GM23338 (cell line): Measurements from ENCODE around the gene MAP1S. TPM values are rescaled to one million over a fixed set of nuclear protein-coding genes. Genes with fewer than 3 reads are reported as not detected.

Source experiments
- ATAC-seq: fragments of 200-7000 bp; cut with Tn5 transposase; 3 replicates; pipeline ENCODE4 v1.9.1; 2020
- DNase-seq: peaks from one replicate; pipeline ENCODE4 v3.0.0-alpha.2; 2015; ENCODE audit warnings: low spot score
- H2AFZ ChIP-seq: fragments of 200-600 bp; sonication (generic); 2 replicates; pipeline ENCODE4 v1.8.0; 2016; ENCODE audit warnings: antibody characterized with exemption, mild to moderate bottlenecking, moderate library complexity
- H3F3A ChIP-seq: fragments of 200-600 bp; sonication (generic); replicated peaks from 2 replicates; pipeline ENCODE4 v1.8.0; 2017; ENCODE audit warnings: antibody characterized with exemption, mixed run types, low read depth
- H3K27ac ChIP-seq: fragments of 200-600 bp; sonication (generic); 2 replicates; pipeline ENCODE4 v1.6.1; 2016; ENCODE audit warnings: low read depth
- H3K27me3 ChIP-seq: fragments of 200-600 bp; sonication (generic); 2 replicates; pipeline ENCODE4 v1.8.0; 2016; ENCODE audit warnings: mild to moderate bottlenecking, mixed run types, moderate library complexity; ENCODE audit not compliant: insufficient read depth
- H3K36me3 ChIP-seq: fragments of 200-600 bp; sonication (generic); 2 replicates; pipeline ENCODE4 v1.8.0; 2016; ENCODE audit warnings: mild to moderate bottlenecking; ENCODE audit not compliant: insufficient read depth
- H3K4me1 ChIP-seq: fragments of 200-600 bp; sonication (generic); 2 replicates; pipeline ENCODE4 v1.8.0; 2016; ENCODE audit warnings: mild to moderate bottlenecking, moderate library complexity; ENCODE audit not compliant: insufficient read depth
- H3K4me2 ChIP-seq: fragments of 200-600 bp; sonication (generic); 2 replicates; pipeline ENCODE4 v1.7.1; 2017; ENCODE audit warnings: mixed run types
- H3K4me3 ChIP-seq: fragments of 200-600 bp; sonication (generic); 2 replicates; pipeline ENCODE4 v1.6.1; 2016; ENCODE audit warnings: mixed run types
- H3K79me2 ChIP-seq: fragments of 200-600 bp; sonication (generic); replicated peaks from 2 replicates; pipeline ENCODE4 v1.8.0; 2017; ENCODE audit warnings: mild to moderate bottlenecking; ENCODE audit not compliant: insufficient read depth
- H3K9me2 ChIP-seq: fragments of 200-600 bp; sonication (generic); 2 replicates; pipeline ENCODE4 v1.8.0; 2017; ENCODE audit not compliant: insufficient read depth
- H4K20me1 ChIP-seq: fragments of 200-600 bp; sonication (generic); replicated peaks from 2 replicates; pipeline ENCODE4 v1.8.0; 2017; ENCODE audit warnings: mild to moderate bottlenecking; ENCODE audit not compliant: insufficient read depth
- H3K27ac Mint-ChIP-seq: 2 replicates; pipeline ENCODE4 v1.8.0; 2020; ENCODE audit warnings: inconsistent platforms, mild to moderate bottlenecking, moderate library complexity, mixed read lengths
- H3K27me3 Mint-ChIP-seq: 3 replicates; pipeline ENCODE4 v1.8.0; 2022; ENCODE audit warnings: low read depth, mild to moderate bottlenecking, moderate library complexity, mixed read lengths, inconsistent platforms; ENCODE audit not compliant: insufficient read depth, poor library complexity
- H3K36me3 Mint-ChIP-seq: 3 replicates; pipeline ENCODE4 v1.8.0; 2021; ENCODE audit warnings: low read depth, mild to moderate bottlenecking, inconsistent platforms, moderate library complexity, mixed read lengths
- H3K4me1 Mint-ChIP-seq: 3 replicates; pipeline ENCODE4 v1.8.0; 2020; ENCODE audit warnings: mild to moderate bottlenecking, inconsistent platforms, mixed read lengths
- H3K4me3 Mint-ChIP-seq: 3 replicates; pipeline ENCODE4 v1.8.0; 2021; ENCODE audit warnings: moderate library complexity, mild to moderate bottlenecking, inconsistent platforms, mixed read lengths
- H3K9me3 Mint-ChIP-seq: 3 replicates; pipeline ENCODE4 v1.8.0; 2020; ENCODE audit warnings: moderate library complexity, mild to moderate bottlenecking, inconsistent platforms, mixed read lengths
- CREB1 ChIP-seq: fragments of 250-450 bp; sonication (Bioruptor Pico); IDR thresholded peaks from 2 replicates; pipeline ENCODE4 v1.5.0; 2020; ENCODE audit warnings: low read depth, mild to moderate bottlenecking, moderate library complexity
- CTCF ChIP-seq, 2 experiments: fragments of 200-600 bp in 1 of 2; sonication (generic) in 1 of 2; conservative IDR thresholded peaks; 2 replicates each; pipeline versions ENCODE4 v1.5.1 to v1.6.1; 2016 to 2017; ENCODE audit warnings: antibody characterized with exemption in 2 of 2, low read depth in 2 of 2, mild to moderate bottlenecking in 2 of 2, moderate library complexity in 1 of 2
- ETS1 ChIP-seq: IDR thresholded peaks from 2 replicates; pipeline ENCODE4 v1.6.1; 2016; ENCODE audit warnings: antibody characterized with exemption
- EZH2 ChIP-seq: fragments of 200-600 bp; sonication (generic); IDR thresholded peaks from one replicate; pipeline ENCODE4 v1.8.0; 2017; ENCODE audit warnings: antibody characterized with exemption, mild to moderate bottlenecking, low read depth; ENCODE audit not compliant: unreplicated experiment
- EZH2phosphoT487 ChIP-seq: fragments of 200-600 bp; sonication (generic); IDR thresholded peaks from one replicate; pipeline ENCODE4 v1.8.1; 2018; ENCODE audit warnings: antibody characterized with exemption; ENCODE audit not compliant: unreplicated experiment
- JUNB ChIP-seq: IDR thresholded peaks from one replicate; pipeline ENCODE4 v1.6.1; 2016; ENCODE audit warnings: antibody characterized with exemption; ENCODE audit not compliant: unreplicated experiment
- NANOG ChIP-seq: IDR thresholded peaks from 2 replicates; pipeline ENCODE4 v1.6.1; 2016; ENCODE audit warnings: antibody characterized with exemption, borderline replicate concordance
- POLR2AphosphoS5 ChIP-seq: IDR thresholded peaks from 2 replicates; pipeline ENCODE4 v1.6.1; 2016; ENCODE audit warnings: antibody characterized with exemption, low read depth
- REST ChIP-seq: IDR thresholded peaks from one replicate; pipeline ENCODE4 v1.6.1; 2018; ENCODE audit warnings: antibody characterized with exemption; ENCODE audit not compliant: unreplicated experiment
- STAT1 ChIP-seq: IDR thresholded peaks from one replicate; pipeline ENCODE4 v1.6.1; 2016; ENCODE audit warnings: antibody characterized with exemption; ENCODE audit not compliant: unreplicated experiment
- ZNF114 ChIP-seq: fragments of 250-450 bp; sonication (Bioruptor Pico); IDR thresholded peaks from 2 replicates; pipeline ENCODE4 v1.5.0; 2020; ENCODE audit warnings: mild to moderate bottlenecking, moderate library complexity
- ZNF331 ChIP-seq: fragments of 250-450 bp; sonication (Bioruptor Pico); IDR thresholded peaks from 2 replicates; pipeline ENCODE4 v1.5.0; 2020; ENCODE audit warnings: low read depth, mild to moderate bottlenecking, moderate library complexity
- ZNF462 ChIP-seq: fragments of 250-450 bp; sonication (Bioruptor Pico); IDR thresholded peaks from 2 replicates; pipeline ENCODE4 v1.5.0; 2020; ENCODE audit warnings: mild to moderate bottlenecking, moderate library complexity
- polyA plus RNA-seq: library from polyadenylated mRNA; unstranded; fragments of >200 nt; fragmentation: Nextera tagmentation; extraction: Ambion mirVana; gene quantifications from 2 replicates; pipeline ENCODE4 v1.2.1, GENCODE V29; 2016
- total RNA-seq: library from RNA; depleted of rRNA; stranded (reverse); fragments of >200 nt; shearing (Covaris generic); gene quantifications from 2 replicates; pipeline ENCODE4 v1.2.3, GENCODE V29; 2014

Gene MAP1S
- total and polyA plus RNA-seq, 2 experiments from 2014 or later: 102 to 104 TPM

GRCh38 chr19:17722655-17723240, 3.5 kb downstream of the MAP1S start:
- H3K9me3 Mint-ChIP-seq: no peaks in the 10 kb centered on the region
- Histone ChIP-seq H3F3A (0 out of 2 replicates have a peak, but pooled peaks cover 5% of the 10 kb centered on the region), H3K36me3 (no peaks in the 10 kb centered on the region; the same call in 1 of the 2 replicates), H3K4me3 (no peak overlapping the region), H3K79me2 (peaks cover 30% of the 10 kb centered on the region), H3K4me1 (peaks cover 14% of the 10 kb centered on the region; the same call in 1 of the 2 replicates), H3K9me2 (no peaks in the 10 kb centered on the region), H2AFZ (no peak overlapping the region), H3K27ac (no peak overlapping the region), H3K4me2 (no peak overlapping the region), H4K20me1 (peaks cover 27% of the 10 kb centered on the region), H3K27me3 (no peaks in the 10 kb centered on the region)
- TF ChIP-seq ZNF462 (CRISPR knock-in tag): no peak
- TF ChIP-seq EZH2phosphoT487: no peak
- TF ChIP-seq ETS1: no peak
- TF ChIP-seq POLR2AphosphoS5: no peak
- TF ChIP-seq STAT1: no peak
- no peak for TF ChIP-seq CREB1 (CRISPR knock-in tag)
- TF ChIP-seq ZNF331 (CRISPR knock-in tag): no peak
- no peak for TF ChIP-seq ZNF114 (CRISPR knock-in tag)
- no peak for TF ChIP-seq CTCF (conservative IDR thresholded peaks at IDR 0.05; ENCODE audit: low read depth in 2 of 2)
- TF ChIP-seq REST: no peak
- TF ChIP-seq NANOG: no peak
- TF ChIP-seq JUNB: no peak
- TF ChIP-seq EZH2: no peak
- H3K4me3 Mint-ChIP-seq: no peak overlapping the region
- peaks cover 6% of the 10 kb centered on the region for H3K27me3 Mint-ChIP-seq
- peaks cover 35% of the 10 kb centered on the region for H3K36me3 Mint-ChIP-seq
- no peak overlapping the region for H3K27ac Mint-ChIP-seq
- no peak for DNase-seq
- ATAC-seq: no peak
- H3K4me1 Mint-ChIP-seq: peaks cover 22% of the 10 kb centered on the region
